Neural cell (in vitro differentiated cells): ENCODE measurements around the gene UBAC2. TPM values are rescaled to one million over a fixed set of nuclear protein-coding genes. Genes with fewer than 3 reads are reported as not detected.

Experiments
- H2AFZ ChIP-seq: fragments of 200-600, 300-800 bp; sonication (generic), shearing (Covaris generic); 2 replicates; pipeline ENCODE4 v1.6.0; 2014; ENCODE audit warnings: low read depth, mild to moderate bottlenecking, antibody characterized with exemption, low read length, moderate library complexity
- H3F3A ChIP-seq: fragments of 200-600 bp; shearing (Covaris generic); 2 replicates; pipeline ENCODE4 v1.6.1; 2016; ENCODE audit warnings: mild to moderate bottlenecking, moderate library complexity, mixed read lengths, antibody characterized with exemption, low read length; ENCODE audit not compliant: insufficient read depth, poor library complexity, severe bottlenecking
- H3K27ac ChIP-seq: fragments of 200-600, 300-800 bp; sonication (generic), shearing (Covaris generic); 2 replicates; pipeline ENCODE4 v1.5.1; 2014; ENCODE audit warnings: mild to moderate bottlenecking, low read length, moderate library complexity
- H3K27me3 ChIP-seq: fragments of 300-800, 200-600 bp; sonication (generic), shearing (Covaris generic); 2 replicates; pipeline ENCODE4 v1.6.0; 2014; ENCODE audit warnings: mild to moderate bottlenecking, low read depth, low read length, moderate library complexity; ENCODE audit not compliant: insufficient read depth
- H3K36me3 ChIP-seq: fragments of 300-800, 200-600 bp; sonication (generic), shearing (Covaris generic); 2 replicates; pipeline ENCODE4 v1.5.1; 2014; ENCODE audit warnings: mild to moderate bottlenecking, antibody characterized with exemption, low read length, moderate library complexity; ENCODE audit not compliant: insufficient read depth
- H3K4me2 ChIP-seq: fragments of 300-800, 200-600 bp; sonication (generic), shearing (Covaris generic); 2 replicates; pipeline ENCODE4 v1.6.0; 2014; ENCODE audit warnings: mild to moderate bottlenecking, low read length
- H3K4me3 ChIP-seq: fragments of 300-800, 200-600 bp; sonication (generic), shearing (Covaris generic); 2 replicates; pipeline ENCODE4 v1.5.1; 2014; ENCODE audit warnings: mild to moderate bottlenecking, low read length, moderate library complexity
- H3K79me2 ChIP-seq: fragments of 200-600 bp; shearing (Covaris generic); replicated peaks from 2 replicates; pipeline ENCODE4 v1.6.0; 2014; ENCODE audit warnings: mild to moderate bottlenecking, low read length, moderate library complexity; ENCODE audit not compliant: insufficient read depth
- H3K9ac ChIP-seq: fragments of 300-800, 200-600 bp; sonication (generic), shearing (Covaris generic); 2 replicates; pipeline ENCODE4 v1.6.1; 2016; ENCODE audit warnings: mild to moderate bottlenecking, low read length, mixed read lengths
- H3K9me2 ChIP-seq: fragments of 200-600 bp; shearing (Covaris generic); 2 replicates; pipeline ENCODE4 v1.6.1; 2016; ENCODE audit warnings: mild to moderate bottlenecking, low read length, mixed read lengths; ENCODE audit not compliant: insufficient read depth
- H3K9me3 ChIP-seq: fragments of 200-600, 300-800 bp; sonication (generic), shearing (Covaris generic); 2 replicates; pipeline ENCODE4 v1.6.1; 2016; ENCODE audit warnings: mild to moderate bottlenecking, mixed run types, low read length, moderate library complexity, mixed read lengths
- H4K20me1 ChIP-seq: fragments of 200-600 bp; shearing (Covaris generic); 2 replicates; pipeline ENCODE4 v1.6.1; 2016; ENCODE audit warnings: mild to moderate bottlenecking, mixed run types; ENCODE audit not compliant: insufficient read depth
- CTCF ChIP-seq: fragments of 450-650 bp; IDR thresholded peaks from 2 replicates; pipeline ENCODE4 v1.5.1; 2014; ENCODE audit warnings: antibody characterized with exemption, mild to moderate bottlenecking, moderate library complexity; ENCODE audit not compliant: poor library complexity, severe bottlenecking
- MXI1 ChIP-seq: fragments of 450-650 bp; conservative IDR thresholded peaks from 2 replicates; pipeline ENCODE4 v1.6.1; 2014; ENCODE audit warnings: antibody characterized with exemption, mild to moderate bottlenecking; ENCODE audit not compliant: poor library complexity, severe bottlenecking
- POLR2AphosphoS5 ChIP-seq: IDR thresholded peaks from 2 replicates; pipeline ENCODE4 v1.6.1; 2012
- RAD21 ChIP-seq: fragments of 450-650 bp; conservative IDR thresholded peaks from 2 replicates; pipeline ENCODE4 v1.6.1; 2014; ENCODE audit warnings: antibody characterized with exemption, mild to moderate bottlenecking, moderate library complexity
- REST ChIP-seq: IDR thresholded peaks from 2 replicates; pipeline ENCODE4 v1.6.1; 2012; ENCODE audit warnings: borderline replicate concordance
- TAF1 ChIP-seq: IDR thresholded peaks from 2 replicates; pipeline ENCODE4 v1.6.1; 2012; ENCODE audit warnings: low read depth
- polyA plus RNA-seq: library from polyadenylated mRNA; depleted of rRNA; stranded (reverse); fragments of >200 nt; gene quantifications from 2 replicates; pipeline ENCODE4 v1.2.3, GENCODE V29; 2014

Gene UBAC2
- polyA plus RNA-seq, 1 donor from 2014 or later: 56.9 TPM

DNA sequence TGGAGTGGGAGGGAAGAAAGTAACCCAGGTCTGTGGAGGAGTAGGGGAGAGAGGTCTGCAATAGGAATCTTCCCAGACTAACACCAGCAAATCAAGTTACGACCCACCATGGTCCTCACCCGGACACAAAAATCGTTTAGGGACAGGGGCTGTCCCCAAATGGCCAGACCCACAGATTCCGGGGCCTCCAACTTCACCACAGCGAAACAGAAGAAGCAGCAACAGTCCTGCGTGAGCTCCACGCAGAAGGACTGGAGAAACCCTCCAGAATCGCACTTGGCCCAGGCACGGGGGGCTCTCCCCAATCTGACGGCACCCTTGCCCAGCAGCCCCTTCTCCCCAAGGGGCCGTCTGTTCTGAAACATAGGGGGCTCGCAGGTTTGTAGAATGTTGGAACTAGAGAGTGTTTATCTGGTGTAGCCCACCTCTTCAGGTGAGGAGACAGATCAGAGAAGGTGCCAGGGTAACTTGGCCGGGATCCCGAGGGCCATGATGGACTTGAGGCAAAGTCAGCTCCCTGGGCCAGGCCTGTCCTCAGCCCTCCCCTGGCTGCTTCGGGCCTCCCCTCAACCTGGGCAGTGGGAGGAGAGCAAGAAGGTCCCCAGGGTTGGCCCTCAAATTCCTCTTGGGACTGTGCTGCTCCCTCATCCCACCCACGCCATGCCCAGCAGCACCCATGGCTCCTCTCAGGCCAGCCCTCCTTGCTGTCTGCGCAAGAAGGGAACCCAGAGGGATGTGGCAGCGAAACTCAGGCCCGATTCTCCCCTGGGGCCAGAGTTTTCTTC lies 189.1 kb downstream of the UBAC2 start:
- Histone ChIP-seq H3K4me2 (no peak overlapping the region), H2AFZ (no peak overlapping the region), H3K36me3 (no peaks in the 10 kb centered on the region), H3K4me3 (no peak overlapping the region), H3F3A (no peaks in the 10 kb centered on the region), H3K27me3 (no peaks in the 10 kb centered on the region), H3K9me3 (no peaks in the 10 kb centered on the region), H4K20me1 (no peaks in the 10 kb centered on the region), H3K9ac (no peak overlapping the region), H3K27ac (no peak overlapping the region), H3K79me2 (no peaks in the 10 kb centered on the region), H3K9me2 (no peaks in the 10 kb centered on the region)
- TF ChIP-seq TAF1: no peak
- TF ChIP-seq CTCF: no peak
- TF ChIP-seq RAD21: no peak
- no peak for TF ChIP-seq MXI1
- TF ChIP-seq POLR2AphosphoS5: no peak
- no peak for TF ChIP-seq REST

DNA sequence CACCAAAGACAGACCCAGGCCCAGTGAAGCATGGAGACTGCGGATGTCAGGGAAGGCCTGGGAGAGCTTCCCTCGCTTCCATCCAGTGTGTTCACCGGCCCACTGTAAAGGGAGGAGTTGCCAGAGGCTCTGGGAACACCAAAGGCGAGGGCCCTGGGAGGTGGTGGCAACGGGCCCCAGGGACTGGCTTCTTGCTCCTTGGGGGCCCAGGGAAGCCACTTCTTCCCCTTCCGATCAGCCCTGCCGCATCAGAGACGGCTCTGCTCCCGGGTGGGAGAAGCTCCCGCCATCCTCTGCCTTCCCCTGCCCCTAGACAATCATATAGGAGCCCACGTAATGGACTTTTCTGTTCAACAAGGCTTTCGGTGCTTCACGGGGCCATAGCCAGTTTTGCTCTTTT lies 189.9 kb downstream of the UBAC2 start:
- H3K36me3 ChIP-seq: no peaks in the 10 kb centered on the region
- TF ChIP-seq POLR2AphosphoS5 (no peak), REST (no peak)
- H4K20me1 ChIP-seq: no peaks in the 10 kb centered on the region

More for the DNA sequence above, 189.9 kb downstream of the UBAC2 start:
- H2AFZ ChIP-seq: no peak overlapping the region
- no peaks in the 10 kb centered on the region for H3K79me2 ChIP-seq
- H3K4me2 ChIP-seq: no peak overlapping the region
- no peaks in the 10 kb centered on the region for H3K27me3 ChIP-seq
- no peak overlapping the region for H3K27ac ChIP-seq
- no peaks in the 10 kb centered on the region for H3K9me2 ChIP-seq
- H3F3A ChIP-seq: no peaks in the 10 kb centered on the region
- no peak overlapping the region for H3K9ac ChIP-seq
- no peaks in the 10 kb centered on the region for H3K9me3 ChIP-seq
- H3K4me3 ChIP-seq: no peak overlapping the region
